Stimulated activated CD4-positive, alpha-beta T cell treated with anti-CD3 and anti-CD28 coated beads, Interleukin-2, amount 100 ng/mL, for 24 hours (primary cell): ENCODE measurements around the gene NSUN7.
A peak's percentile ranks its signal among the peaks of the same experiment; 100 is the strongest.
"Not testable (repeated sequence)": the region's sequence is repeated elsewhere in the genome, so short reads cannot be mapped to it uniquely, and the experiment has no call there.

Experiments used
- DNase-seq, 2 donors: peaks; one replicate each; pipeline ENCODE4 v3.0.0-alpha.2; 2020

NSUN7 gene

GRCh38 chr4:40749717-40750460 lies at the start of gene NSUN7:
Gene NSUN7, plus strand, starts transcription at chr4:40749955. Its CDS starts 739 bp downstream, at chr4:40750694.
- DNase-seq: peak; percentile 24 to 50

GRCh38 chr4:40702137-40702799 lies 47.5 kb upstream of the NSUN7 start:
- DNase-seq: no peak

- peak in 1 of 2 donors; percentile 34 for DNase-seq
Observed at GRCh38 chr4:40702800-40703151, 47.0 kb upstream of the NSUN7 start.

GRCh38 chr4:40704073-40704472 lies 45.7 kb upstream of the NSUN7 start:
- no peak for DNase-seq

GRCh38 chr4:40710484-40711254 lies 39.1 kb upstream of the NSUN7 start:
- DNase-seq: no peak

- not testable (repeated sequence) for DNase-seq
Observed at GRCh38 chr4:40713001-40713400, 36.8 kb upstream of the NSUN7 start.

- no peak for DNase-seq
Observed at GRCh38 chr4:40713798-40714197, 36.0 kb upstream of the NSUN7 start.

- no peak for DNase-seq
Observed at GRCh38 chr4:40718586-40718985, 31.2 kb upstream of the NSUN7 start.

GRCh38 chr4:40719008-40719623 lies 30.6 kb upstream of the NSUN7 start:
- DNase-seq: no peak

- no peak for DNase-seq
Observed at GRCh38 chr4:40720351-40720750, 29.4 kb upstream of the NSUN7 start.

GRCh38 chr4:40720916-40721315 lies 28.8 kb upstream of the NSUN7 start:
- DNase-seq: no peak

GRCh38 chr4:40721730-40722171 lies 28.0 kb upstream of the NSUN7 start:
- DNase-seq: no peak

GRCh38 chr4:40722576-40723161 lies 27.1 kb upstream of the NSUN7 start:
- DNase-seq: no peak

GRCh38 chr4:40723728-40724127 lies 26.0 kb upstream of the NSUN7 start:
- no peak for DNase-seq

- no peak for DNase-seq
Observed at GRCh38 chr4:40728333-40728732, 21.4 kb upstream of the NSUN7 start.

- DNase-seq: no peak
Observed at GRCh38 chr4:40729555-40729954, 20.2 kb upstream of the NSUN7 start.

- DNase-seq: no peak
Observed at GRCh38 chr4:40730091-40730679, 19.6 kb upstream of the NSUN7 start.

- DNase-seq: no peak
Observed at GRCh38 chr4:40731361-40731760, 18.4 kb upstream of the NSUN7 start.

GRCh38 chr4:40731792-40732245 lies 17.9 kb upstream of the NSUN7 start:
- no peak for DNase-seq

- no peak for DNase-seq
Observed at GRCh38 chr4:40733752-40734151, 16.0 kb upstream of the NSUN7 start.

GRCh38 chr4:40734497-40734896 lies 15.3 kb upstream of the NSUN7 start:
- DNase-seq: no peak

GRCh38 chr4:40736910-40737309 lies 12.8 kb upstream of the NSUN7 start:
- no peak for DNase-seq
